ELF-1 (cell line): ENCODE data around the gene MCRIP1.

Experiments
- DNase-seq: peaks from one replicate; pipeline ENCODE4 v3.0.0-alpha.2; 2016; ENCODE audit warnings: low read depth, low spot score

Gene MCRIP1

DNA sequence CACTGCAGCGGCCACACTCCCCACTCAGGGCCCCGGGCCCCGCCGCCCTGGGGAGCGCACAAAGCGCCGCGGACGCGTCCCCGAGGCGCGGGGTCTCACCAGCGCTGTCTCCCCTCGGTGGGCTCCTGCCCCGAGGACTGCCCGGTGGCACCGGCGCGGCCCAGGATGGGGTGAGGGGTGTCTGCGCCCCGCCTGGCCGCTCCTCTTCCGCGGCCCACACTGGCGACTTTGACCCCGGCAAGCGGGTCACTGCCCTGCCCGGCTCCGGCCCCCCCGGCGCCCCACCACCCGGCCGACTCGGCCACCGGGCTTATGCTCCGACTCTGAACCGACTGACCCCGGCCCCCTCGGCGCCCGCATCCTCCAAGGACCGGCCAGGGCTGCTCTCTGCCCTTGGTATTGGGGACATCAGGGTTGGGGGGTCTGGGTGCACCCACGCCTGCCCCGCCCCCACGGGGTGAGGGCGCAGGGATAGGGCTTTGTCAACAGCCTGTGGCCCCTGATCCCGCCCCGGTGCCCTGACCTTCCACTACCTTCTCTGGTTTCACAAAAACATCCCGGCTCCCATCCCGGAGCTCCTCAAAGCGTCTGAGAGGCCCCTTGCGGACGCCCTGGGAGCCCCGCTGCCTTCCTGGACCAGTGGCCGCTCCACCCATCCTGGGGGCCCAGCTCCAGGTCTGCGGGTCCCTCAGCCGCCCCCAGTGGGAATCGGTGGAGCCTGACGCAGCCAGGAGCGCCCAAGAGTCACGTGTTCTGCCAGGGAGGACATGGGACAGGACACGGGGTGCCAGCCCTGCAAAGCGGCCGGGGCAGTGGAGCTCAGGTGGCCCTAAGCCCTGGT is 28.3 kb downstream of the MCRIP1 start:
- no peak for DNase-seq

DNA sequence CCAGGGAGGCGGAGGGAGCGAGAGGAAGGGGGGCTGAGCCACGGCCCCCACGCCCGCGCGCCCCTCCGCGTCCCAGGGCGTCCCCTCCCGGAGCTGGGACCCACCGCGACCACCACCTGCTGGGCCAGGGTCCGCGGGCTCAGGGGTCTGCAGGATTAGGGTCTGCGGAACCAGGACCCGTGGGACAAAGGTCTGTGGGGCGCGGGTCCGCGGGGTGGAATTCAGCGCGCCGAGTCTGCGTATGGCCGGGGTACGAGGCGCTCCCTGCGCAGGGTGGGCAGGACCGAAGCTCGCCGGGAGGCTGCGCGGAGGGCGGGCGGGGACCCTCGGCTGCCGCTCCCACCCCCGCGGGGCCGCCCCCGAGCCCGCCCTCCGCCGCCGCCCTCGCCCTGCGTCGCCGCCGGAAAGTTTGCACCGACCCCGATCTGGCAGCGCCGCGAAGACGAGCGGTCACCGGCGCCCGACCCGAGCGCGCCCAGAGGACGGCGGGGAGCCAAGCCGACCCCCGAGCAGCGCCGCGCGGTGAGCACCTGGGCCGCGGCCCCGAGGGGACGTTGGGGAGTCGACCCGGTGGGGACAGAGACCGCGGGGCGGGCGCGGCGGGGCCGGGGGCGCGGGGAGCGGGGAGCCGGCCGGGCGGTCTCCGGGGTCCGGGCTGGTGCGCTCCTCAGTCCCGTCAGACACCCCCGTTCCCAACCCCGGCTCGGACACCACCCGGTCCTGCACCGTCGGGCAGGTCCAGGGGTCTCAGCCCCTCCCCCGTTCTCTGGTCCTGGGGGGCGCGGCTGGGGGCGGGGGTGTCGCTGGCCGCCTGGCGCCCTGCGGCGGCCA is 29.1 kb downstream of the MCRIP1 start, which contains the start of gene GCGR:
TSS of gene GCGR (plus strand) at position 423 of the 831 bp plus-strand sequence. CDS start 4,869 bp downstream, outside the sequence.
- DNase-seq: no peak

DNA sequence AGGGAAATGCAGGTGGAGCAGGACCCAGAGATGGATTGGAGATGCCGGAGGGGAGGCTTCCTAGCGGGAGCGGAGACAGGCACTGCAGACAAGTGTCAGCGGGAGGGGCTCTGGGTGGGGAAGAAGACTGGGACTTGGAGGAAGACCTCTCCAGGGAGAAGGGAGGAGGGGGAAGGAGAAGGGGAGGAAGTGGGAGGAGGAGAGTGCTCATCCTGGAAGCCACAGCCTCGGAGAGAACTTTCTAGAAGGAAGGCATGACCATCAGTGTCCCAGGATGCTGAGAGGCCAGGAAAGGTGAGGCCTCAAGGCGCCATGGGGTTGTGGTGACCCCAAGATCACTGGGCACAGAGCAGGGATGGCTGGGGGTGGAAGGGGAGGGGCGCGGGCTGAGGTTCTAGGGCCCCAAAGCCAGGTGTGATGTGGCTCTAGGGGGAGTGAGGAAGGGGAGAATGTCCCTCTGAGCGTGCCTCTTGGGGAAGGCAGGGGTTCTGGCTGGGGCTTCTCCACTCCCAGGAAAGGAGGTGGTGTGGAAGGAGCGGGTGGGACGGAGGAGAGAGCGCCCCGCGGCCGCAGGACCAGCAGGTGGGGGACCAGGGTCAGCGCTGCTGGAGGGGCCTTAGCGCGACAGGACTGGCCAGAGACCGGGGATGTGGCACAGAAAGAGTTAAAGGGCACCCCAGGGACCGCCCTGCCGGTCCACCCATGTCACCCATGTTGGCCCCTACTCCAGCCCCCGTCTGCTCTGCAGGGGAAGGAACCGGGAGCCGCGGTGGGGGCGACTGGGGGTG is 30.0 kb downstream of the MCRIP1 start:
- no peak for DNase-seq

DNA sequence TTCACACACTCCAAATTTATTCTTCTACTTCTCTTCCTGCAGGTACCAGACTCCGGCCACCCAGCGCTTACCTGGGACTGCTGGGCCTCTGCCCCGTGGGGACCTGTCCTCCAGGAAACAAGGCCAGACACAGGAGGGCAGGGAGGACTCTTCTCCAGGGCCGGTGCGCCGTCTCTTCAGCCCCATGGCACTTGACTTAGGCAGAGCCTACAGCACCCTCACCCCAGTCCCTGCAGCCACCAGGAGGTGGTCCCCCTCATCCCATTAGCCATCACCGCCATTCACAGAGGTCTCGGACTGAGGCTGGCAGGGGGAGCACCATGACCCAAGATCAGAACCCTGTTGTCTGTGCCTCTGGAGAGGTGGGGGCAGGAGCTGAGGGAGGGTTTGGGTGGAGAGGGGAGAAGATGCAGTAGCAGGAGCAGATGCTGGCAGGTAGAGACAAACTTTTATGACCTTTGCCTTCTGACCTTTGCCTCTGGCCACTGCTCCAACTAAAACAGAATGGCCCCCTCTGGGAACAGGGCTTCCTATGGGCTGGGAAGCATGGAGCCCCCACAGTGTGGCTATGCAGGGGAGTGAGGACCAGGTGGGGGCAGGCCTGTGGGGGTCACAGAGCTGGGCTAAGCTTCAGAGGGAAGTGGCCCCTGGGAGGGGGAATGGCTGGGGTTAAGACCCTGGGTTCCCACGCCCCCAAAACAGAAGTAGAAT is 30.9 kb downstream of the MCRIP1 start:
- no peak for DNase-seq

DNA sequence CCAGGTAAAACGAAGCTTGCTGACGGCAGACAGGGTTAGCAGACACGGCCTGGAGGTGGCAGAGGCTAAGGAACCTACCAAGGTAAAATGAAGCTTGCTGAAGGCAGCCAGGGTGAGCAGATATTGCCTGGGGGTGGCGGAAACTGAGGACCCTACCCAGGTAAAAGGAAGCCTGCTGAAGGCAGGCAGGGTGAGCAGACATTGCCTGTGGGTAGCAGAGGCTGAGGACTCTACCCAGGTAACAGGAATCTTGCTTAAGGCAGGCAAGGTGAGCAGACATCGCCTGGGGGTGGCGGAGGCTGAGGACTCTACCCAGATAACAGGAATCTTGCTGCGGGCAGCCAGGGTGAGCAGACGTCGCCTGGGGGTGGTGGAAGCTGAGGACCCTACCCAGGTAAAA is 31.8 kb downstream of the MCRIP1 start:
- DNase-seq: no peak

DNA sequence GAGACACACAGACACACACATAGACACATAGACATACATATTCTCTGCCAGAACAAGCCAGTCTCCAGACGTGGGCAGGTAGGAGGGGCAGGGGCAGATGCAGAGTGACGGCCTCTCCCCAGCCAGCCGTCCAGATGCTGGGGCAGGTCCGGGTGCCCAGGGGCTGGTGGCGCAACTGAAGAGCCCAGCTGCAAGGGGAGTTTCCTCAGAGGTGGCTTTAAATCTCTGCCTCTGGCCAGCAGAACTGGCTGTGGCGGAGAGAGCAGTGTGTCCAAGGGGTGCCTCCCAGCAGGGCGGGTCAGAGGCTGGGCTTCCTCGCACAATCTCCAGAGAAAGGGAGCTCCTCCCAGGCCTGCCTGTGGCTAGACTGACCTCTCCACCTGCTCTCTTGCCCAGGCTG is 38.6 kb downstream of the MCRIP1 start:
- peak; percentile 57 for DNase-seq

DNA sequence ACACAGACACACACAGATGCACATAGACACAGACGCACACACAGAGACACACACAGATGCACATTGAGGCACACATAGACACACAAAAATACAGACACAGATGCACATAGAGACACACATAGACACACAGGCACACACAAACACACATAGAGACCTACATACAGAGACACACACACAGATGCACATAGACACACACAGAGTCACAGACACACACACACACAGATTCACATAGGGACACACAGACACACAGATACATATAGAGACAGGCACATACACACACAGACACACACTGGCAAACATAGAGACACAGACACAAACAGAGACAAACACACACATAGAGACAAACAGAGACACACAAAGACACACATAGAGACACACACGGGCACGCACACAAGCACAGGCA is 39.0 kb downstream of the MCRIP1 start:
- no peak for DNase-seq

DNA sequence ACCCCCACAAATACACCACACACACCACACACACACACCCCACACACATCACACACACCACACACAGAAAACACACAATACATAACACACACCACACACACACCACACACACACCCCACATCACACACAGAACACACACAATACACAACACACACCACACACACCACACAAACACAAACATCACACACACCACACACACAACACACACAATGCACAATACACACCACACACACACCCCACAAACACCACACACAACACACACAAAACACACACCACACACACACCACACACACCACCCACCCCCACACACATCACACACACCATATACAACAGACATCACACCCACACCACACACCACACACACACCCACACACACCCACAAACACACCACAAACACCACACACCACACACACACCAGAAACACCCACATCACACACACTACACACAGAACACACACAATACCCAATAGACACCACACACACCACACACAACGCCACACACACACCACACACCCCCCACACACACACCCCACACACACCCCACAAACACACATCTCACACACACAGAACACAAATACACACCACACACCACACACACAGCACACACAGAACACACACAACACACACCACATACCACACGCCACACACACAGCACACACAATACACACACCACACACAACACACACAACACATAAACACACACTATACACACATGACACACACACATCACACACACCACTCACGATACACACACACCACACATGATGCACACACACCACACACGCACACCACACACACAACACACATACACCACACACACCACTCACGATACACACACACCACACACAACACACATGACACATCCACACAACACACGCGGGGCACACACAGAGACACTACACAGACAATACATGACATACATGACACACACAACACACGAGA is 40.1 kb downstream of the MCRIP1 start:
- DNase-seq: no peak
